HG02840 (cell line): Measurements from ENCODE around the gene FGF22.
"Not testable (repeated sequence)": the region's sequence is repeated elsewhere in the genome, so short reads cannot be mapped to it uniquely, and the experiment has no call there.

ENCODE experiments used
- ATAC-seq: cut with Tn5 transposase; IDR thresholded peaks from one replicate; pipeline ENCODE4 v1.9.1; 2021; ENCODE audit warnings: mild to moderate bottlenecking, moderate library complexity, moderate number of reproducible peaks; ENCODE audit not compliant: unreplicated experiment, low FRiP score

FGF22 gene

DNA sequence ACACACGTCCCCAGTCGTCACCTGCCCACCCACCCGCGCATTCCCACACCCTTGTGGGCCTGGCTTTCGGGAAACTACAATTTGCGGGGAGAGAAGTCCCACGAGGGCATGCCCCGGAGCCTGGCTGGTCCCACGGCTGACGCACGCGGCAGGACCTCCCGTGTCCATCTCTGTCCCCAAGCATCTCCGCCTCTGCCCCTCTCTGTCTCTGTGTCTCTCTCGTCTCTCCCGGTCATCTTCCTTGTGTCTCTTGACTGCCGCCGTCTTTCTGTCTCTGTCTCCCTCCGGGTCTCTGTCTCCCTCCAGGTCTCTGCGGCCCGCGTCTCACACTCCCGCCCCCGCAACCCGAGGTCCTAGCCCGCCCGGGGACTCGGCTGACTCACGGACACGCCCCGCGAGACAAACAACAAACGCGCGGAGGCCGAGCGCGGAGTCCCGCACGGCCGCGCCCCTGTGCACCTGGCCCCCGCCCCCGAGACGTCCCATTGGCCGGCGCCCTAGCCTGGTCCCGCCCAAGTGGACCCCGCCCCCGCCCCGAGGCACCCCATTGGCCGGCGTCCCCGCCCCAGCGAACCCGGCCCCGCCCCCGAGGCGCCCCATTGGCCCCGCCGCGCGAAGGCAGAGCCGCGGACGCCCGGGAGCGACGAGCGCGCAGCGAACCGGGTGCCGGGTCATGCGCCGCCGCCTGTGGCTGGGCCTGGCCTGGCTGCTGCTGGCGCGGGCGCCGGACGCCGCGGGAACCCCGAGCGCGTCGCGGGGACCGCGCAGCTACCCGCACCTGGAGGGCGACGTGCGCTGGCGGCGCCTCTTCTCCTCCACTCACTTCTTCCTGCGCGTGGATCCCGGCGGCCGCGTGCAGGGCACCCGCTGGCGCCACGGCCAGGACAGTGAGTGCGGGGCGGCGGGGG is at the start of gene FGF22:
Gene FGF22, plus strand, starts transcription at position 627 of the 908 bp plus-strand sequence. Its CDS starts 47 bp downstream, at position 674.
- no peak for ATAC-seq

DNA sequence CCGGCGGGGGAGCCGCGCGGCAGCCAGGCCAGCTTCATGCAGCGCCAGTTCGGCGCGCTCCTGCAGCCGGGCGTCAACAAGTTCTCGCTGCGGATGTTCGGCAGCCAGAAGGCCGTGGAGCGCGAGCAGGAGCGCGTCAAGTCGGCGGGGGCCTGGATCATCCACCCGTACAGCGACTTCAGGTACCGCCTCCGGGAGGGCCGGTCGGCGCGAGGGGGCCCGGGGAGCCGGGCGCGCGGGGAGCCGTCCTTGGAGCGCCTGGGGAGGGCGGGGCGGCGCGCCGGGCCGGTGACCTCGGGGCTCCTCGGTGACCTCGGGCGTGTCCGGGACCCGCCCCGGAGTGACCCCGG is 49.3 kb upstream of the FGF22 start:
- no peak for ATAC-seq

DNA sequence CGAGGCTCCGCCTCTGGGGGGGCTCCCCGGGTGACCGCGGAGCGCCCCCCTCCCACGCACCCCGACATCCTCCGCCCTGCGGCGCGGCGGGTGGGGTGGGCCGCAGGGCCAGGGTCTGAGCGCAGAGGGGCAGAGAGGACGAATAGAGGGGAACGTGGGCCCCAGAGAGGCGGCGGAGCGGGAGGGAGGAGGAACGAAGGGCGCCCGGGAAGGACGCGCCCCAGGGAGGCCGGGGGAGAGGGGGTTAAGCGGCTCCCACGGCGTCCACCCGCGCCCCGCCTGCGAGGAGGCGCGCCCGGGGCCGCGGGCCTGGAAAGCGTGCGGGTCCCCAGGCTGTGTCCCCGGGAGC is 49.0 kb upstream of the FGF22 start:
- no peak for ATAC-seq

DNA sequence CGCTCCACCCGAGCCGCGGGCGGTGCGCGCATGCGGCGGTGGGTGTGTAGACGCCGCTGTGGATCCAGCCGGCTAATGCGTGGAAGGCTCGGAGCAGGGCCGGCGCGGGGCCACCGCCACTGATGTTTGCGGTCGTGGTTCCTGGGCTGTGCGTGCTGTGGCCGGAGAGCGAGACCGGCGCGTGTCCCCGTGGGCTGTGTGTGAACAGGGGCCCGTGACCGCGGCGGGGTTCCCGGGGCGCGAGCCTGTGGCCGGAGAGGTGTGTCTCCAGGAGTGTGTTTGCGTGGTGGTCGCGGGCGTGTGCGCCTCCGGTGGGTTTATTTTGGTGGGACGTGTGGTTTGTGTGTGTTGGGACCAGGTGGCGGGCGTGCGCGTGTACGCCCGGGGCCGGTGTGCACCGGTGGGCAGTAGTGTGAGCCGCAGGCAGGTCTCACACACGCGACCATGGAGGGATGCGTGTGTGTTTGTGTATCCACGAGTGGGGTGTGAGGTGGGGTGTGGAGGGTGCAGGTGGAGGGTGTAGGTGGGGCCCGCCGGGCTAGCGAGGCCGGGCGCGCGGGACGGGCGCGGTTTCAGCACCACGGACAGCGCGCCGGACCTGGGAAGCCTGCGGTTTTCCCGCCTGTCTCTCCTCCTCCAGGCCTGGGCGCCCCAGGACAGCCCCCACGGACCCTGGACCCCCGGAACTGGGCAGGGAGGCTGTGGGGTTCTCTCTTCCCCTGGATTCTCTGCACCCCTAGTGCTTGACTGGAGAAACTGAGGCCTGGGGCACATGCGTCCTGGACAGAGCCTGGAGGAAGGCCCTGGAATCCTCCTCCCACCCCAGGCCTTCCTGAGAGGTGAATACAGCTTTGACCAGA is 48.4 kb upstream of the FGF22 start:
- ATAC-seq = no peak

DNA sequence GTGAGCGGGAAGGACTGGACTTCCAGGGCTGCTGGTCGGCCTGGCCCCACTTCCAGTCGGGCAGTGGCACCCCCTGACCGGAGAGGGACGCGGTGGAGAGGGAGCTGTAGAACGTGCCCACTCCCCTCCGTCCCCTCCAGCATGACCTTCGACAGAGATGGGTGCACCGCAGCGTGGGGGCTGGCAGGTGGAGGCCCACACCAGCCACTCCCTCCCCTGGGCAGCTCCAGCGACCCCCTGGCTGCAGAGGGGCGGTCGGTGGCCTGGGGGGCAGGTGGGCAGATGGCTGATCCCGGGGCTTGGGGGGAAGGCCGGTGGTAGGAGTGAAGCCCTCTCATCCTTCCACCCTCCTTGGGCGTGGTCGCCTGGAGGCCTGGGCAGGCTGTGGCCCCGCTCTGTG is 47.6 kb upstream of the FGF22 start:
- ATAC-seq = no peak

GRCh38 chr19:593055-593454 is 46.6 kb upstream of the FGF22 start:
- no peak for ATAC-seq

DNA sequence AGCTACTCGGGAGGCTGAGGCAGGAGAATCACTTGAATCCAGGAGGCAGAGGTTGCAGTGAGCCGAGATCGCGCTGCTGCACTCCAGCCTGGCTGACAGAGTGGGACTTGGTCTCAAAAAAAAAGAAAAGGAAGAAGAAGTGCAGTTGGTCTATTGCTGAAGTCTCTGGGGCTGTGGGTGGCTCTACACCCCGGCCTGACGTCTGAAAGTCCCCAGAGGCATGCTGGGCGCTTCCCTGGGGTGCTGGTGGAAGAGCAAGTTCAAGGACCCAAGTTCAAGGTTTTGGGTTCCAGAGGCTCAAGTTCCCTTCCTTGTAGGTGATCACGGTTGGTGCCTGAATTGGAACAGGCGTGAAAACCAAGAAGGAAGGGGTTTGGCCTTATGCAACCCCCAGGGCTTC is 46.2 kb upstream of the FGF22 start:
- no peak for ATAC-seq

- ATAC-seq = no peak
These were observed 45.3 kb upstream of the FGF22 start for GRCh38 chr19:594265-594870.

- ATAC-seq = no peak
These were observed 44.1 kb upstream of the FGF22 start for GRCh38 chr19:595326-596262.

- no peak for ATAC-seq
These were observed 43.4 kb upstream of the FGF22 start for GRCh38 chr19:596263-596655.

- no peak for ATAC-seq
These were observed 42.0 kb upstream of the FGF22 start for GRCh38 chr19:597406-598315.

DNA sequence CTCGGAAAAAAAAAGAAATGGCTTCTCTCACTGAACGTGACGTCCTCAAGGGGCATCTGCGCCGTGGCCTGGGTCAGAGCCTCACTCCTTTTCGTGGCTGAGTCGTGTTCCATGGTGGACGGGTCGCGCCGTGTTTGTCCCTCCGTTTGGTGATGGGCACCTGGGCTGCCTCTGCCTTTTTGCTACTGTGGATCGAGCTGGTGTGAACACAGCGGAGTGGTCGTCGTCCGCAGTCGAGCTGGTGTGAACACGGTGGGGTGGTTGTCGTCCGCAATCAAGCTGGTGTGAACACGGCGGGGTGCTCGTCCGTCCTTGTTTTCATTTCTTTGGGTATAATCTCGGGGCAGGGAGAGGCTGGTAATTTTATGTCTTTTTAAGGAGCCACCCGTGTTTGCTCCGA is 38.4 kb upstream of the FGF22 start:
- no peak for ATAC-seq

DNA sequence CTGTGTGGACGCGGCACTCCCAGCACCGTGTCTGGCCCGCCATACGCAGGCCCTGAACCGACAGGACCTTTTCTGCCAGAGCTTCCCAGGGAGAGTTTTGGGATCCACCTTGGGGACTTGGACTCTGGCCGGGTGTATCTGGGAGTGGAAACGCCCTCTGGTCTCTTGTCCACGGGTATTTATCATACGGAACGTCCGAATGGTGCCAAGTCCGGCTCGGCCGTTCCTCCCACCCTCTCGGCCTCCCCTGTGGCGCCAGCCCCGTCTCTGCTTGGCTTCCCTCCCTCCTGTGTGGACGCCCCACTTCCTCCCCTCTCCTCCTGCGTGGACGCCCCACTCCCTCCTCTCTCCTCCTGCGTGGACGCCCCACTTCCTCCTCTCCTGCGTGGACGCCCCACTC is 37.9 kb upstream of the FGF22 start:
- no peak for ATAC-seq

DNA sequence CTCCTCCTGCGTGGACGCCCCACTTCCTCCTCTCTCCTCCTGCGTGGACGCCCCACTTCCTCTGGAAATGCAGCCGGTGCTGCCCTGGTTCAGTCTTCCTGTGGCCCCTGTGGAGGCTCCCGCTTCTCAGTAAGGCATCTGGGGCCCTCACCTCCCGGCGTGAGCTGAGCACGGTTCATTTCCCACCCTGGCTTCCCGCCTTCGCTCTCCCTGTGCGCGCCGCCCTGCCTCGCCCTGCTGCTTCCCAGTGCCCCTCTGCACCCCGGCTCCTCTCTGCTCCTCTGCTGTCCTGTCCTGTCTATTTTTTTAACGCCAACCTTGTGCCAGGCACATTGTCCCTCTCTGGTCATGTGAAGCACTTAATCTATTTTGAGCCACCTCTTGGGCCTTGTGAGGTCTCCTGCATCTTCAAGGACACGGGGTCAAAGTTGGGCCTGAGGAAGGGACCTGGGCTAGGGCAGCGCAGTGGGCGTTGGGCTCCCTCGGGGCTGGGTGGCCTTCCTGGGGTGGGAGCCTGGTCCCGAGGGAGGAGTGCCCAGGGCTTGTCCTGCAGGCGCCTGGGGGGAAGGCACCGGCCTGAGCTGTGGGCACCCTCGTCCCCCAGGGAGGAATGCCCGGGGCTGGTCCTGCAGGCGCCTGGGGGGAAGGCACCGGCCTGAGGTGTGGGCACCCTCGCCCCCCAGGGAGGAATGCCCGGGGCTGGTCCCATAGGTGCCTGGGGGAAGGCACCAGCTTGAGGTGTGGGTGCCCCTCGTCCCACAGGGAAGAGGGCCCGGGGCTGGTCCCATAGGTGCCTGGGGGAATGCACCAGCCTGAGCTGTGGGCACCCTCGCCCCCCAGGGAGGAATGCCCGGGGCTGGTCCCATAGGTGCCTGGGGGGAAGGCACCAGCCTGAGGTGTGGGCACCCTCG is 37.0 kb upstream of the FGF22 start:
- ATAC-seq = no peak

GRCh38 chr19:603302-603639 is 36.4 kb upstream of the FGF22 start:
- not testable (repeated sequence) for ATAC-seq

GRCh38 chr19:603779-604178 is 35.9 kb upstream of the FGF22 start:
- not testable (repeated sequence) for ATAC-seq

DNA sequence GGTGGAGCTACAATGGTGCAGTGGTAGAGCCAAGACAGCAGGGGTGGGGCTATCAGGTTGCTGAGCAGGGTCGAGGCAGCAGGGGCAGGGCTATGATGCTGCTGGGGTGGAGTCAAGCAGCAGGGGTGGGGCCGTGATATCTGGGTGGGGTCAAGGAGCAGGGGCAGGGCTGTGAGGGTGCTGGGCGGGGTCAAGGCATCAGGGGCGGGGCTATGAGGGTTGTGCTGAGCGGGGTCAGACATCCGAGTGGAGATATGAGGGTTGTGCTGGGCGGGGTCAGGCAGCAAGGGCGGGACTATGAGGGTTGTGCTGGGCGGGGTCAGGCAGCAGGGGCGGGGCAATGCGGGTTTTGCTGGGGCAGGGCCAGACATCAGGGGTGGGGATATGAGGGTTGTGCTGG is 35.3 kb upstream of the FGF22 start:
- ATAC-seq = no peak
